Activated CD4-positive, alpha-beta T cell treated with anti-CD3 and anti-CD28 coated beads, Interleukin-2, Interleukin-6, amounts not matched to agents 100 ng/mL and 50 ng/mL, durations not matched to agents 16 hours and 8 hours (primary cell): ENCODE data around the gene HIRIP3.

Experiments used
- DNase-seq: peaks from one replicate; pipeline ENCODE4 v3.0.0-alpha.2; 2020

HIRIP3 gene

GRCh38 chr16:29995911-29996765, 721 bp upstream of the HIRIP3 start, which contains the start of gene INO80E:
Gene INO80E, plus strand, starts transcription at chr16:29996241. Its CDS starts 70 bp downstream, at chr16:29996311.
- DNase-seq: peak; percentile 100

- peak; percentile 83 for DNase-seq
These were observed 655 bp downstream of the HIRIP3 start for GRCh38 chr16:29994600-29995323.

DNA sequence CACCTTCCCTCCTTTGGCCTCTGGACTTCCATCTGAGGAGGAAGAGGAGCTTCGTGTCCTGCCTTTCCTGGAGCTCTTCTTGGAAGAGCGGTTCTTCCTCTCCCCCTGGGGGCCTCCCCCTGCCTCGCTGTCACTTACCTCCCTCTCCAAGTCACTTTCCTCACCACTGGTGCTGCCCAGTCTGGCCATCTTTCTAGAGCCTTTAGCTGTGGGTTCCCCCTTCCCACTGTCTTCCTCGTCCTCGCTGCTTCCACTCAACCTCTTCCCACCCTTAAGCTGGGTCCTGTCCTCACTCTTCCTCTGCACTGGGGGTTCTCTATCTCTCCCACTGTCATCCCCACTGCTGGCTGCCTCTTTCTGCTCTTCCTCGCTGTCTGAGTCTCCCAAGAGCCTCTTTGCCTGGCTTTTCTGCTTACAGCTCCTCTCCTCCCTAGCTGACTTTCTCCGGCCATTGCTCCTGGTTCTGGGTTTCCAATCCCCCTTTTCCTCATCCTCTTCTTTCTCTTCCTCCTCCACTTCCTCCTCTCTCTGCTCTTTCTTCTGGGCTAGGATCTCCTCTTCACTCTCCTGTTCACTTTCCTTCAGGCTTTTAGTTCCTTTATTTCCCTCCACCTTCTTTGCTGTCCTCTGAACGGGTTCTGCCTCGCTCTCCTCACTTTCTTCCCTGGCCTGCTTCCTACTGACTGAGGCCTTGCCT, 1.4 kb downstream of the HIRIP3 start:
- DNase-seq: no peak

GRCh38 chr16:29993191-29993902, 2.1 kb downstream of the HIRIP3 start:
- DNase-seq: no peak

DNA sequence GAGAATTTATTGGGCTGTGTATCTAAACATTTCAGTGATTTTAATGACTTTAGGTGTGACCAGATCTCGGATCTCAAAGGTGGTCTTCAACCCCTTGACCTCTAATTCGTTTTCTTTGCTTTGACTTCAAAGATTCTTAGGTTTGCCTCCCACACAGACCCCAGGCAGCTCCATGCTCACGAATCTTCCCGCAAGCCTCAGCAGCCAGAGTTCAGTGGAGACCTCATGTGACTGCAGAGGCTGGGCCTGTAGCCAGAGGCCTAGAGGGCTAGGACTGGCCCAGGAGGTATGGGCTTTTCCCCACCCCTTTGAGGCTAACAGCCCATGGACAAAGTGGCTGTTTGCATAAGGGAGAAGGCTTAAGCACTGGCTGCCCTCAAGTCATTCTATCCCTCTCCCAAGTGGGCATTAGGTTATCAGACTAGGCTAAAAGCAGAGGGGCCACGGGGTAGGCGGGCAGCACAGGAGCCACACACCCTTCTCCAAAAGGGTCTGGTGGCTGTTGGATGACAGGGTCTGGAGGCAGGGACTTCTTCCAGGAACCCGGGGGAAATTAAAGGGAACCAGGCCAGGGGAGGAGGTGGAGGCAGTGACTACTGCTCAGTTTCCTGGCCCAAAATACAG, 3.0 kb downstream of the HIRIP3 start:
- DNase-seq: no peak

GRCh38 chr16:29991571-29991904, 3.9 kb downstream of the HIRIP3 start:
- no peak for DNase-seq

DNA sequence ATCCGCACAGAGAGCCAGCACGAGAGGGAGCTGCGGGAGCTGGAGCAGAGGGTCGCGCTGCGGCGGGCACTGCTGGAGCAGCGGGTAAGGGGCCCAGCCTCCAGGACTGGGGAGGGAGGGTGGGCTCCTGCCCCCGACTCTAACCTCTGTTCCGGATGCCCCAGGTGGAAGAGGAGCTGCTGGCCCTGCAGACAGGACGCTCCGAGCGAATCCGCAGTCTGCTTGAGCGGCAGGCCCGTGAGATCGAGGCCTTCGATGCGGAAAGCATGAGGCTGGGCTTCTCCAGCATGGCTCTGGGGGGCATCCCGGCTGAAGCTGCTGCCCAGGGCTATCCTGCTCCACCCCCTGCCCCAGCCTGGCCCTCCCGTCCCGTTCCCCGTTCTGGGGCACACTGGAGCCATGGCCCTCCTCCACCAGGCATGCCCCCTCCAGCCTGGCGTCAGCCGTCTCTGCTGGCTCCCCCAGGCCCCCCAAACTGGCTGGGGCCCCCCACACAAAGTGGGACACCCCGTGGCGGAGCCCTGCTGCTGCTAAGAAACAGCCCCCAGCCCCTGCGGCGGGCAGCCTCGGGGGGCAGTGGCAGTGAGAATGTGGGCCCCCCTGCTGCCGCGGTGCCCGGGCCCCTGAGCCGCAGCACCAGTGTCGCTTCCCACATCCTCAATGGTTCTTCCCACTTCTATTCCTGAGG, 4.4 kb downstream of the HIRIP3 start:
- DNase-seq: no peak

DNA sequence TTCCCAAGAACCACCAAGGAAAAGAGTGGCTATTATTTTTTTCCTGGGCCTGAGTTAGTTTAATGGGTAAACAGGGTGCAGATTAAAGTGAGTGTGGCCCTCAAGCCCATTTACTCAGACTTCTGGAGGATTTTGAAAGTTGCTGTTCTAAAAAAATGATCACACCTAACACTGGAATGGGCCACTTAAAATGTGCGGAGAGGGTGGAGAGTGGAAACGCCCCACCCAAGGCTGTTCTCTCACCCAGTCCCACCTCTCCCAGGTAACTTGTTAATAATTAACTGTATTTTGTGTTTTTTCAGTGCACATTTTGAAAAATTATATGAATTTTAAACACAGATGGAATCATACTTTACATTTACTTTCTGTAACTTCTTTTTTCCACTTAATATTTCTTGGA, 5.4 kb downstream of the HIRIP3 start:
- no peak for DNase-seq

DNA sequence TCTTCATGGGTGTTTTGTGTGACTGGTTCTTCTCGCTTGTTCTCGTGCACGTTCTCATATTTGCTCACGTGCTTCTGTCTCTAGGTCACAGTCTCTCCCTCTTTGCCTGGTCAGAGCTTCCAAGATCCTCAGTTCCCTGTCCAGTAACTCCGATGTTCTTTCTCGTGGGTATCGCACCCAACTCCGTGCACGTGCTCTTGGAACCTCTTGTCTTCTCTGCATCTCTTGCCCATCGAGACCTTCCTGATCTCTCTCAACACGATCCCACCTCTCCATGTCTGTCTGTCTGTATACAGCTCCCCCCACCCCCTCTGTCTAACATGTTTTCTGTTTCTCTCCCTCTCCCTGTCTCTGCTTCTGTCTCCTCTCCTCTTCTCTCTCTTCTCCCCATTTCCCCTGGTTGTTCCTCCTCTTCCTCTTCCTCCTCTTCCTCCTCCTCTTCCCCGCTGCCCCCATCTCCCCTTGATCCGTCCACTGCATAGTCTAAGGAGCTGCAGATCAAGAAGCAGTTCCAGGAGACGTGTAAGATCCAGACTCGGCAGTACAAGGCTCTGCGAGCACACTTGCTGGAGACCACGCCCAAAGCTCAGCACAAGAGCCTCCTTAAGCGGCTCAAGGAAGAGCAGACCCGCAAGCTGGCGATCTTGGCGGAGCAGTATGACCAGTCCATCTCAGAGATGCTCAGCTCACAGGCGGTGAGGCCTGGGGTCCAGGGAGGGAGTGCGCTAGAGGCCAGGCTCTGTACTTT, 6.1 kb downstream of the HIRIP3 start:
- DNase-seq: no peak

DNA sequence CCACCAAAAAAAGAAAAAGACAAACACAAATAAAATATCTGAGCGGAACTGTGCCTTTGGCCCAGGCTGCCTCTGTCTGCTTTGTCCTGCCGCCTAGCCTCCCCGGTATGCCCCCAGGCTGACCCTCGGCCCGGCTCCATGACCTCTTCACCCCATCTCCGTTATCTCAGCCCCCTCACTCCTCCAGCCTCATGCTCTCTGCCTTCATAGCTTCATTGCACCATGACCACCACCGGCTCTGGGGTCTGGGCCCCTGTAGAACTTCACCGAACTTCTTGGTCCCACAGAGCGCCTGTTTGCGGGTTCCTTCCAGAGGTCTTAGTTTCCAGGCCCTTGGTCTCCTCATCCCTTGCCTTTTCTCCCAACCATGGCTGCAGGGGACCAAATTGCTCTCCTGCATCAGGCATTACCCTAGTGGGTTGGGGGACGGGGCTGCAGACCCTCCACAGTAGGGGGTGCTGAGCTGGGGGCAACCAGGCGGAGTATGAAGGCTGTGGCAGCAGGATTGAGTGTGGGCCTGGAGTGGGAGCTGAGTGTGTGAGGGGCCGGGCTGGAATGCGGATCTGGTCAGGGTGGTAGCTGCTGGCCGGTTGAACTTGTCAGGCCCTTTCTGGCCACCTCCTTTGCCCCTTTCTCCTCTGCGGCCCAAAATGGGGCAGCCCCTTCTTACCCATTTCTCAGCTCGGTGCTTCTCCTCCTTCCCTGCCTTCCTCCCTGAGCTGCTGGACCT, 6.9 kb downstream of the HIRIP3 start:
- DNase-seq: no peak

DNA sequence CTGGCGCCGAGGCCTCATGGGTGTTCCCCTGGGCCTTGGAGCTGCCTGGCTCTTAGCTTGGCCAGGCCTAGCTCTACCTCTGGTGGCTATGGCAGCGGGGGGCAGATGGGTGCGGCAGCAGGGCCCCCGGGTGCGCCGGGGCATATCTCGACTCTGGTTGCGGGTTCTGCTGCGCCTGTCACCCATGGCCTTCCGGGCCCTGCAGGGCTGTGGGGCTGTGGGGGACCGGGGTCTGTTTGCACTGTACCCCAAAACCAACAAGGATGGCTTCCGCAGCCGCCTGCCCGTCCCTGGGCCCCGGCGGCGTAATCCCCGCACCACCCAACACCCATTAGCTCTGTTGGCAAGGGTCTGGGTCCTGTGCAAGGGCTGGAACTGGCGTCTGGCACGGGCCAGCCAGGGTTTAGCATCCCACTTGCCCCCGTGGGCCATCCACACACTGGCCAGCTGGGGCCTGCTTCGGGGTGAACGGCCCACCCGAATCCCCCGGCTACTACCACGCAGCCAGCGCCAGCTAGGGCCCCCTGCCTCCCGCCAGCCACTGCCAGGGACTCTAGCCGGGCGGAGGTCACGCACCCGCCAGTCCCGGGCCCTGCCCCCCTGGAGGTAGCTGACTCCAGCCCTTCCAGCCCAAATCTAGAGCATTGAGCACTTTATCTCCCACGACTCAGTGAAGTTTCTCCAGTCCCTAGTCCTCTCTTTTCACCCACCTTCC, 7.9 kb downstream of the HIRIP3 start:
- no peak for DNase-seq

- DNase-seq: no peak
These were observed 8.5 kb downstream of the HIRIP3 start for GRCh38 chr16:29986931-29987330.

GRCh38 chr16:29986231-29986630, 9.2 kb downstream of the HIRIP3 start:
- no peak for DNase-seq

GRCh38 chr16:29985271-29985811, 10.1 kb downstream of the HIRIP3 start:
- no peak for DNase-seq

DNA sequence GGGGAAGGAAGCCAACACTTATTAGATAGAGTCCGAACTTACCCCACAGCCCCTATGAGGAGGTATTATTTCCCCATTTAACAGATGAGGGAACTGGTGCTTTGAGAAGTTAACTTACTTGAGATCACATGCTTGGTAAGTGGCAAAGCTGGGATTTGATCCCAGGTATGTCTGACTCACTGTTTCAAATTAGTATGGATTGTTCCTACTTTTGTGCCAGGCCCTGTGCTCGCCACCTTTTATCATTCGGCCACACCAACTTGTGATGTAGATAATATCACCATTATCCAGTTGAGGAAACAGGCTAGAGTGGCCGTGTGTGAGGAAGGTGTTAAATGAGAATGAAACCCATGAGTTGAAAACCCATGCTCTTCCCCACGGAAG, 10.7 kb downstream of the HIRIP3 start:
- DNase-seq: no peak

- DNase-seq: no peak
These were observed 11.2 kb downstream of the HIRIP3 start for GRCh38 chr16:29984137-29984763.

DNA sequence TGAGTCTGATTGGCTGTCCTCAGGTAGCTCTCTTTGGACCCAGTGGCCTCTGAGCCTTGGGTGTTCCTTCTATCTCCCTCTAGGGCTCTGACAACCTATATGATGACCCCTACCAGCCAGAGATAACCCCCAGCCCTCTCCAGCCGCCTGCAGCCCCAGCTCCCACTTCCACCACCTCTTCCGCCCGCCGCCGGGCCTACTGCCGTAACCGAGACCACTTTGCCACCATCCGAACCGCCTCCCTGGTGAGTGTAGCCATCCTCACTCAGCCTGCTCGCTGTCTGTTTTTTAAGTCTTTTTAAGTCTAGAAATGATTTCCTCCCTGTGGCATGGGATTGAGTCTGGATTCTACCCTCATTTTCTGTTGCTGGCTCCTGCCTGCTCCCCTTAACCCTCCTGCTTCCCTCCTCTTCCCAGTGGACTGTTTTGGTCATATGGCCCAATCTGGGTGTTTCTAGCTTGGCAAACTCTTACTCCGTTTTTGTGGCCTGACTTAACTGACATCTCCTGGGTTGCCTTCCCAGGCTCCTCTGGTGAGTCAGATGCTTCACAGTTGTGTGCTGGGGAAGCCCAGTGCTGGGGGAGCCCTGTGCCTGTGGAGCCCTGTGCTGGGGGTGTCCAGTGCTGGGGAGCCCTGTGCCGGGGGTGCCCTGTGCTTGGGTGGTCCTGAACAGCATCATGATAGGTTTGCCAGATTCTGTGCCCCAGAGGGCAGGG, 11.8 kb downstream of the HIRIP3 start:
- DNase-seq: no peak
